Effector memory CD8-positive, alpha-beta T cell (primary cell): ENCODE data around the gene GOT1.
A peak's percentile ranks its signal among the peaks of the same experiment; 100 is the strongest.

Experiments used
- ATAC-seq: fragments of 150-1000 bp; cut with Tn5 transposase; replicated peaks from 2 replicates; pipeline ENCODE4 v1.10.0; 2021; ENCODE audit warnings: mild to moderate bottlenecking, moderate library complexity
- DNase-seq, 3 experiments: peaks; one replicate each; pipeline ENCODE4 v3.0.0; 2021
- H3K27ac Mint-ChIP-seq, 2 donors: one replicate each; pipeline ENCODE4 v1.8.0; 2022; ENCODE audit warnings: mild to moderate bottlenecking in 2 of 2, mixed read lengths in 2 of 2, moderate library complexity in 2 of 2
- H3K27me3 Mint-ChIP-seq, 2 donors: one replicate each; pipeline ENCODE4 v1.8.0; 2022; ENCODE audit warnings: mixed read lengths in 2 of 2
- H3K36me3 Mint-ChIP-seq: one replicate; pipeline ENCODE4 v1.8.0; 2022; ENCODE audit warnings: mild to moderate bottlenecking, moderate library complexity, mixed read lengths; ENCODE audit not compliant: insufficient read depth
- H3K4me1 Mint-ChIP-seq, 2 donors: one replicate each; pipeline ENCODE4 v1.8.0; 2022; ENCODE audit warnings: low read depth in 2 of 2, mixed read lengths in 2 of 2
- H3K4me3 Mint-ChIP-seq, 2 donors: one replicate each; pipeline ENCODE4 v1.8.0; 2022; ENCODE audit warnings: mild to moderate bottlenecking in 2 of 2, mixed read lengths in 2 of 2, moderate library complexity in 2 of 2
- H3K9me3 Mint-ChIP-seq, 2 donors: one replicate each; pipeline ENCODE4 v1.8.0; 2022; ENCODE audit warnings: mixed read lengths in 2 of 2

The GOT1 gene

GRCh38 chr10:99450624-99451498 is 20.4 kb upstream of the GOT1 start:
- Mint-ChIP-seq H3K36me3 (no peaks in the 10 kb centered on the region), H3K27me3 (peaks cover 62 to 73% of the 10 kb centered on the region in 2 donors), H3K27ac (no peak overlapping the region), H3K9me3 (no peaks in the 10 kb centered on the region), H3K4me1 (no peaks in the 10 kb centered on the region), H3K4me3 (no peak overlapping the region)
- no peak for ATAC-seq
- DNase-seq = no peak

DNA sequence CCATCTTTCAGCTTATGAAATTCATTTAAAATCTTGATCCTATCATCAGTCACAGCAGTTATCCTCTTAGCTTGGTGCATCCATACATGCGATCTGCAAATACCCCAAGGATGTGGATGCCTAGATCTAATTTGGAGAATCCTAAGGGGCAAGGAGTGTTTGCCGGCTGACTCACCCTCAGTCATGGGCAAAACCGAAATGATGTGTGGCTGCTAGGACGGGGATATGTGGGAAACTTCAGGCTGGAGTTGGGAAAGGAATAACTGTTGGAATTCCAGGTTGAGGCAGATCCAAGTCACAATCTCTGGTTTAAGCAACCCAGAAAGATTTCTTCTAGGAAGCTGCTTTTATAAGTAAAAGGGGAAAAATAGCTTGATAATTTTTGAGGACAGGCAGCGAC is 19.7 kb upstream of the GOT1 start:
- Mint-ChIP-seq H3K27me3 (peaks cover 56 to 73% of the 10 kb centered on the region in 2 donors), H3K4me3 (no peak overlapping the region), H3K4me1 (no peaks in the 10 kb centered on the region), H3K27ac (no peak overlapping the region), H3K36me3 (no peaks in the 10 kb centered on the region), H3K9me3 (no peaks in the 10 kb centered on the region)
- ATAC-seq (no peak), DNase-seq (no peak)

GRCh38 chr10:99449023-99449422 is 18.6 kb upstream of the GOT1 start:
- no peaks in the 10 kb centered on the region for H3K4me1 Mint-ChIP-seq
- no peaks in the 10 kb centered on the region for H3K36me3 Mint-ChIP-seq
- no peaks in the 10 kb centered on the region for H3K9me3 Mint-ChIP-seq
- H3K27me3 Mint-ChIP-seq = peaks cover 49 to 73% of the 10 kb centered on the region in 2 donors
- DNase-seq (no peak), ATAC-seq (no peak)
- no peak overlapping the region for H3K27ac Mint-ChIP-seq
- no peak overlapping the region for H3K4me3 Mint-ChIP-seq

- Mint-ChIP-seq H3K9me3 (no peaks in the 10 kb centered on the region), H3K36me3 (no peaks in the 10 kb centered on the region), H3K27me3 (peaks cover 19 to 33% of the 10 kb centered on the region in 2 donors)
These were observed 14.1 kb upstream of the GOT1 start for GRCh38 chr10:99444383-99445045.

GRCh38 chr10:99443500-99443899 is 13.1 kb upstream of the GOT1 start:
- no peaks in the 10 kb centered on the region for H3K4me1 Mint-ChIP-seq
- H3K4me3 Mint-ChIP-seq = no peak overlapping the region
- ATAC-seq = no peak
- no peak overlapping the region for H3K27ac Mint-ChIP-seq
- H3K27me3 Mint-ChIP-seq = peaks cover 12 to 22% of the 10 kb centered on the region in 2 donors
- H3K36me3 Mint-ChIP-seq = no peaks in the 10 kb centered on the region
- no peak for DNase-seq
- H3K9me3 Mint-ChIP-seq = no peaks in the 10 kb centered on the region

More at GRCh38 chr10:99444383-99445045, 14.1 kb upstream of the GOT1 start:
- ATAC-seq (no peak), DNase-seq (no peak)
- Mint-ChIP-seq H3K27ac (no peak overlapping the region), H3K4me1 (no peaks in the 10 kb centered on the region), H3K4me3 (no peak overlapping the region)

DNA sequence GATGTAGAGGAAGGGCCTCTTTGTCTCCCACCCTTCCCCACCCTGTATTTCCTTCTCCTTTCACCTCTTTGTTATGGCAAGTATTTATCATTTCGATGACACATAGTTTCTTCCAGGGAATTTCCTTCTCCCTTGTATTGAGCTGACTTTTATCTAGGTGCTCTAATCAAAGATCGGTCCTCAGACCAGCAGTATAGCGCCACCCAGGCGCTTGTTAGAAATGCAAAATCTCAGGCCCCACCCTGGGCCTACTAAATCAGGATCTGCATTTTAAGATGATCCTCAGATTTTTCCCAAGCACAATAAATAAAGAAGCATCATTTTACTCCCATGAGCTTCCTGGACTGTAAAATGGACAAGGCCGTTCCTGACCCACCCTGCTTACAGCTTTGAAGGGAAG is 12.0 kb upstream of the GOT1 start:
- Mint-ChIP-seq H3K4me1 (no peaks in the 10 kb centered on the region), H3K27ac (no peak overlapping the region), H3K9me3 (no peaks in the 10 kb centered on the region), H3K36me3 (peaks cover 3% of the 10 kb centered on the region), H3K27me3 (peaks cover 9 to 11% of the 10 kb centered on the region in 2 donors), H3K4me3 (no peak overlapping the region)
- ATAC-seq (no peak), DNase-seq (no peak)

DNA sequence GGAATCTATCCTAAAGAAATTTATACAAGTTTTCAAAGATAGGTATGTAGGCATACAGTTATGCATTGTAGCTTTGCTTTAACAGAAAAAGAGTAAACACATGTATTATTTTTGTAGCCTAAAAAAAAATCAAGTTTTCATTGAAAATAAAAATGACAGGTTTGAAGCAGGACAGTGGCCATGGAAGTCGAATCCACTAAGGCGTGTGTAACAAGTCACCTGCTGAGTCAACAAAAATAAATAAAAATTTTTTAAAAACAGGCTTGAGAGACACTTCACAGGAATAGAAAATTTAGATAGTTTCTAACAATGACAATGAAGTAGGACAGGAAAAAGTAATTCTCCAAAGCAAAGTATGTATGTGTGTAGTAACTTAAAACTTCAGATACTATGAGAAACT is 8.5 kb upstream of the GOT1 start:
- Mint-ChIP-seq H3K36me3 (peaks cover 6% of the 10 kb centered on the region), H3K27ac (no peak overlapping the region), H3K4me3 (no peak overlapping the region)

DNA sequence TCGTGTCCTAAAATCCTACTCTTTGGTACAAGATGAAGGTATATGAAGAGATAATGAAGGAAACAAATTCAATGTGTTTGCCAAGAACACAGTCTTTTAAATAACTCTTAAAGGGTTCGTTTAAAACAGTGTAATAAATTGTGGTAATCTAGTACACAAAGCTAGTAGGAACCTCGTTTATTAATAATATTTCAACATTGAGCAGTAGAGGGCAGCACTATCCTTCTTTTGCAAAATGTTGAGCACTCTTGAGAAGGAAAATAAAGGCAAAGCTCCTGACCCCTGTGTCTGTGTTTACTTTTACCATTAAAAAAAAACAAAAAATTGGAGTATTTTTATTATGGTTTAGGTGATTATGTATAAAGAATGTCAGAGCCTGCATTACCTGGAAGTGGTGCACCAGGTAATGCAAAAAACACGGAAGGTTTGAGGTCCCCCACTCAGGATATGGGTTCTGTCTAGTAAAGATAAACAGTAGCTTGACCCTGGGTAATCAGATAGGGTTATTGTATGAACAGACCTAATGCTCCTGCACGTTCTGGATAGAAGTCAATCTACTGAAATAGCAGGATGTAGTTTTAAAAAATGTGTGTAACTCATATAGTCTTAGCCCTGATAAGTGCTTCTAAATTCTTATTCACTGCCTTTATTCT is 5.7 kb upstream of the GOT1 start:
- DNase-seq = peak in 2 of 3 experiments; percentile 5 to 9
- ATAC-seq = peak; percentile 64
- Mint-ChIP-seq H3K27ac (no peak overlapping the region), H3K27me3 (no peaks in the 10 kb centered on the region), H3K4me3 (no peak overlapping the region), H3K36me3 (peaks cover 9% of the 10 kb centered on the region), H3K9me3 (no peaks in the 10 kb centered on the region), H3K4me1 (peaks cover 12 to 27% of the 10 kb centered on the region in 2 donors)

More for the DNA sequence above, 8.5 kb upstream of the GOT1 start:
- peaks cover 2 to 10% of the 10 kb centered on the region in 2 donors for H3K4me1 Mint-ChIP-seq
- DNase-seq (no peak), ATAC-seq (no peak)
- H3K27me3 Mint-ChIP-seq = no peaks in the 10 kb centered on the region
- no peaks in the 10 kb centered on the region for H3K9me3 Mint-ChIP-seq

- no peak for DNase-seq
- Mint-ChIP-seq H3K4me3 (no peak overlapping the region), H3K27me3 (no peaks in the 10 kb centered on the region)
These were observed 3.1 kb upstream of the GOT1 start for GRCh38 chr10:99433378-99434020.

GRCh38 chr10:99432881-99433280 is 2.5 kb upstream of the GOT1 start:
- ATAC-seq (no peak), DNase-seq (no peak)
- H3K27ac Mint-ChIP-seq = no peak overlapping the region
- peaks cover 17% of the 10 kb centered on the region for H3K36me3 Mint-ChIP-seq
- H3K4me1 Mint-ChIP-seq = peaks cover 27 to 50% of the 10 kb centered on the region in 2 donors
- no peaks in the 10 kb centered on the region for H3K9me3 Mint-ChIP-seq
- H3K4me3 Mint-ChIP-seq = no peak overlapping the region
- no peaks in the 10 kb centered on the region for H3K27me3 Mint-ChIP-seq

More at GRCh38 chr10:99433378-99434020, 3.1 kb upstream of the GOT1 start:
- Mint-ChIP-seq H3K27ac (no peak overlapping the region), H3K36me3 (peaks cover 17% of the 10 kb centered on the region), H3K9me3 (no peaks in the 10 kb centered on the region), H3K4me1 (peaks cover 27 to 50% of the 10 kb centered on the region in 2 donors)
- ATAC-seq = no peak

- H3K27ac Mint-ChIP-seq = peak overlapping the region in 1 of 2 donors; percentile 88
- no peaks in the 10 kb centered on the region for H3K9me3 Mint-ChIP-seq
- peak overlapping the region; percentile 87 to 89 for H3K4me3 Mint-ChIP-seq
- H3K27me3 Mint-ChIP-seq = no peaks in the 10 kb centered on the region
- DNase-seq = no peak
- no peak for ATAC-seq
- H3K4me1 Mint-ChIP-seq = peaks cover 27 to 50% of the 10 kb centered on the region in 2 donors
- peaks cover 11% of the 10 kb centered on the region for H3K36me3 Mint-ChIP-seq
These were observed 1.6 kb upstream of the GOT1 start for GRCh38 chr10:99432047-99432446.

GRCh38 chr10:99431190-99431760 is 851 bp upstream of the GOT1 start:
- H3K27me3 Mint-ChIP-seq = no peaks in the 10 kb centered on the region
- H3K27ac Mint-ChIP-seq = peak overlapping the region; percentile 88 to 92
- no peak for ATAC-seq

GRCh38 chr10:99430116-99430450 is 341 bp downstream of the GOT1 start:
- no peaks in the 10 kb centered on the region for H3K27me3 Mint-ChIP-seq
- peaks cover 11% of the 10 kb centered on the region for H3K36me3 Mint-ChIP-seq
- H3K4me3 Mint-ChIP-seq = peak overlapping the region; percentile 87 to 89
- peak overlapping the region; percentile 88 to 92 for H3K27ac Mint-ChIP-seq
- DNase-seq = peak in 1 of 3 experiments; percentile 2
- peaks cover 27 to 47% of the 10 kb centered on the region in 2 donors for H3K4me1 Mint-ChIP-seq
- peak; percentile 1 for ATAC-seq
- H3K9me3 Mint-ChIP-seq = no peaks in the 10 kb centered on the region

More at GRCh38 chr10:99431190-99431760, 851 bp upstream of the GOT1 start:
- H3K9me3 Mint-ChIP-seq = no peaks in the 10 kb centered on the region
- peak overlapping the region; percentile 87 to 89 for H3K4me3 Mint-ChIP-seq
- no peak for DNase-seq
- H3K4me1 Mint-ChIP-seq = peaks cover 27 to 50% of the 10 kb centered on the region in 2 donors
- H3K36me3 Mint-ChIP-seq = peaks cover 11% of the 10 kb centered on the region
